GM18868 (cell line): ENCODE results near the gene TLR3.
"Not testable (repeated sequence)": the region's sequence is repeated elsewhere in the genome, so short reads cannot be mapped to it uniquely, and the experiment has no call there.

Source experiments
- ATAC-seq: cut with Tn5 transposase; IDR thresholded peaks from one replicate; pipeline ENCODE4 v1.9.1; 2021; ENCODE audit warnings: mild to moderate bottlenecking, moderate library complexity; ENCODE audit not compliant: unreplicated experiment

The TLR3 gene

GRCh38 chr4:186040316-186040715, 28.6 kb upstream of the TLR3 start:
- ATAC-seq: no peak

- not testable (repeated sequence) for ATAC-seq
Observed at GRCh38 chr4:186047501-186047900, 21.5 kb upstream of the TLR3 start.

- ATAC-seq: not testable (repeated sequence)
Observed at GRCh38 chr4:186050135-186050534, 18.8 kb upstream of the TLR3 start.

GRCh38 chr4:186051096-186051495, 17.9 kb upstream of the TLR3 start:
- no peak for ATAC-seq

- peak; percentile 99 for ATAC-seq
Observed at GRCh38 chr4:186058253-186058979, 10.5 kb upstream of the TLR3 start.

- ATAC-seq: no peak
Observed at GRCh38 chr4:186058980-186059316, 10.0 kb upstream of the TLR3 start.

GRCh38 chr4:186061921-186062320, 7.0 kb upstream of the TLR3 start:
- no peak for ATAC-seq

GRCh38 chr4:186067757-186068385, 1.1 kb upstream of the TLR3 start:
- peak; percentile 94 for ATAC-seq

GRCh38 chr4:186069729-186070128, 773 bp downstream of the TLR3 start:
- ATAC-seq: no peak

GRCh38 chr4:186072516-186072915, 3.6 kb downstream of the TLR3 start:
- no peak for ATAC-seq

- no peak for ATAC-seq
Observed at GRCh38 chr4:186074189-186074588, 5.2 kb downstream of the TLR3 start.

- no peak for ATAC-seq
Observed at GRCh38 chr4:186078981-186079638, 10.2 kb downstream of the TLR3 start.

- no peak for ATAC-seq
Observed at GRCh38 chr4:186079694-186080093, 10.7 kb downstream of the TLR3 start.

- no peak for ATAC-seq
Observed at GRCh38 chr4:186081202-186081807, 12.3 kb downstream of the TLR3 start.

- ATAC-seq: no peak
Observed at GRCh38 chr4:186082221-186082620, 13.3 kb downstream of the TLR3 start.

GRCh38 chr4:186088523-186088922, 19.6 kb downstream of the TLR3 start:
- no peak for ATAC-seq

- no peak for ATAC-seq
Observed at GRCh38 chr4:186092296-186092695, 23.3 kb downstream of the TLR3 start.

- ATAC-seq: no peak
Observed at GRCh38 chr4:186095406-186095805, 26.4 kb downstream of the TLR3 start.

- ATAC-seq: no peak
Observed at GRCh38 chr4:186096681-186097165, 27.8 kb downstream of the TLR3 start.

GRCh38 chr4:186097386-186097785, 28.4 kb downstream of the TLR3 start:
- ATAC-seq: no peak

- no peak for ATAC-seq
Observed at GRCh38 chr4:186102931-186103330, 34.0 kb downstream of the TLR3 start.
